ENCODE results near the gene DHX38. TPM values are rescaled to one million over a fixed set of nuclear protein-coding genes. Genes with fewer than 3 reads are reported as not detected.
"Not testable (repeated sequence)": the region's sequence is repeated elsewhere in the genome, so short reads cannot be mapped to it uniquely, and the experiment has no call there.

DHX38 gene
- total RNA-seq, 1 donor from 2014 or later: 68.6 TPM

- ATAC-seq; intact Hi-C loops (cut with DNase I); DNase-seq (ENCODE audit: low spot score): not testable (repeated sequence)
Measured at GRCh38 chr16:72076991-72077706, 16.5 kb upstream of the DHX38 start.

GRCh38 chr16:72083778-72084404, 9.8 kb upstream of the DHX38 start:
- intact Hi-C loops (cut with DNase I): no loop called here
- no peak for DNase-seq (ENCODE audit: low spot score)
- ATAC-seq: no peak

GRCh38 chr16:72084445-72084844, 9.2 kb upstream of the DHX38 start:
- no peak for ATAC-seq
- intact Hi-C loops (cut with DNase I): no loop called here
- DNase-seq (ENCODE audit: low spot score): no peak

- intact Hi-C loops (cut with DNase I): no loop called here
- DNase-seq (ENCODE audit: low spot score) (no peak), ATAC-seq (no peak)
Measured at GRCh38 chr16:72085002-72085401, 8.6 kb upstream of the DHX38 start.

- intact Hi-C loops (cut with DNase I): no loop called here
- DNase-seq (ENCODE audit: low spot score): no peak
- ATAC-seq: no peak
Measured at GRCh38 chr16:72091217-72091616, 2.4 kb upstream of the DHX38 start.

- intact Hi-C loops (cut with DNase I): no loop called here
- ATAC-seq (peak; percentile 56), DNase-seq (ENCODE audit: low spot score) (no peak)
Measured at GRCh38 chr16:72092832-72093447, 707 bp upstream of the DHX38 start.

- DNase-seq (ENCODE audit: low spot score) (no peak), ATAC-seq (peak; percentile 5)
- intact Hi-C loops (cut with DNase I): no loop called here
Measured at GRCh38 chr16:72094266-72094610, 591 bp downstream of the DHX38 start.

- DNase-seq (ENCODE audit: low spot score) (no peak), ATAC-seq (no peak)
- intact Hi-C loops (cut with DNase I): no loop called here
Measured at GRCh38 chr16:72098936-72099335, 5.3 kb downstream of the DHX38 start.

- ATAC-seq: peak; percentile 82
- intact Hi-C loops (cut with DNase I): no loop called here
- no peak for DNase-seq (ENCODE audit: low spot score)
Measured at GRCh38 chr16:72099377-72099818, 5.8 kb downstream of the DHX38 start.

GRCh38 chr16:72101195-72101594, 7.5 kb downstream of the DHX38 start:
- no peak for DNase-seq (ENCODE audit: low spot score)
- no peak for ATAC-seq
- intact Hi-C loops (cut with DNase I): no loop called here

- intact Hi-C loops (cut with DNase I): no loop called here
- DNase-seq (ENCODE audit: low spot score): no peak
- ATAC-seq: no peak
Measured at GRCh38 chr16:72104905-72105304, 11.3 kb downstream of the DHX38 start.

- intact Hi-C loops (cut with DNase I): no loop called here
- DNase-seq (ENCODE audit: low spot score): no peak
- no peak for ATAC-seq
Measured at GRCh38 chr16:72105978-72106377, 12.3 kb downstream of the DHX38 start.

GRCh38 chr16:72107371-72107770, 13.7 kb downstream of the DHX38 start:
- no peak for ATAC-seq
- intact Hi-C loops (cut with DNase I): no loop called here
- peak; percentile 51 for DNase-seq (ENCODE audit: low spot score)

- intact Hi-C loops (cut with DNase I): no loop called here
- DNase-seq (ENCODE audit: low spot score): no peak
- no peak for ATAC-seq
Measured at GRCh38 chr16:72108353-72109102, 14.9 kb downstream of the DHX38 start.

- no peak for ATAC-seq
- no peak for DNase-seq (ENCODE audit: low spot score)
- intact Hi-C loops (cut with DNase I): no loop called here
Measured at GRCh38 chr16:72109300-72109699, 15.7 kb downstream of the DHX38 start.

- intact Hi-C loops (cut with DNase I): no loop called here
- ATAC-seq: no peak
- DNase-seq (ENCODE audit: low spot score): no peak
Measured at GRCh38 chr16:72109966-72110530, 16.4 kb downstream of the DHX38 start.

GRCh38 chr16:72110662-72111615, 17.3 kb downstream of the DHX38 start:
- intact Hi-C loops (cut with DNase I): no loop called here
- no peak for DNase-seq (ENCODE audit: low spot score)
- ATAC-seq: no peak

GRCh38 chr16:72111657-72112451, 18.2 kb downstream of the DHX38 start:
- intact Hi-C loops (cut with DNase I): no loop called here
- no peak for ATAC-seq
- DNase-seq (ENCODE audit: low spot score): no peak

Measured in sciatic nerve (tissue), 2 donors.